Mucosa of rectum (tissue), 2 donors: Measurements from ENCODE around the gene RAD1.
"Not testable (repeated sequence)": the region's sequence is repeated elsewhere in the genome, so short reads cannot be mapped to it uniquely, and the experiment has no call there.

Experiments used
- H3K27ac ChIP-seq, 2 donors: one replicate each; pipeline ENCODE4 v1.7.0; 2013; ENCODE audit warnings: inconsistent platforms in 2 of 2, low read depth in 2 of 2, low read length in 2 of 2
- H3K27me3 ChIP-seq, 2 donors: one replicate each; pipeline ENCODE4 v1.7.0; 2013; ENCODE audit warnings: low read length in 2 of 2; ENCODE audit not compliant: control insufficient read depth in 2 of 2, insufficient read depth in 2 of 2
- H3K36me3 ChIP-seq, 2 donors: one replicate each; pipeline ENCODE4 v1.7.0; 2013; ENCODE audit warnings: low read length in 2 of 2; ENCODE audit not compliant: control insufficient read depth in 2 of 2, insufficient read depth in 2 of 2
- H3K4me1 ChIP-seq, 2 donors: one replicate each; pipeline ENCODE4 v1.7.0; 2013; ENCODE audit warnings: low read length in 2 of 2, mild to moderate bottlenecking in 1 of 2; ENCODE audit not compliant: control insufficient read depth in 2 of 2, insufficient read depth in 2 of 2
- H3K4me3 ChIP-seq, 2 donors: one replicate each; pipeline ENCODE4 v1.7.0; 2013; ENCODE audit warnings: low read length in 2 of 2
- H3K9ac ChIP-seq, 2 donors: one replicate each; pipeline ENCODE4 v1.7.0; 2013; ENCODE audit warnings: low read length in 2 of 2, low read depth in 1 of 2, mild to moderate bottlenecking in 1 of 2
- H3K9me3 ChIP-seq, 2 donors: one replicate each; pipeline ENCODE4 v1.7.0; 2013; ENCODE audit warnings: low read length in 2 of 2; ENCODE audit not compliant: control insufficient read depth in 2 of 2
- donor health status: healthy.
- donor health status: Normal muscosa, but diverticular disease.

RAD1 gene

DNA sequence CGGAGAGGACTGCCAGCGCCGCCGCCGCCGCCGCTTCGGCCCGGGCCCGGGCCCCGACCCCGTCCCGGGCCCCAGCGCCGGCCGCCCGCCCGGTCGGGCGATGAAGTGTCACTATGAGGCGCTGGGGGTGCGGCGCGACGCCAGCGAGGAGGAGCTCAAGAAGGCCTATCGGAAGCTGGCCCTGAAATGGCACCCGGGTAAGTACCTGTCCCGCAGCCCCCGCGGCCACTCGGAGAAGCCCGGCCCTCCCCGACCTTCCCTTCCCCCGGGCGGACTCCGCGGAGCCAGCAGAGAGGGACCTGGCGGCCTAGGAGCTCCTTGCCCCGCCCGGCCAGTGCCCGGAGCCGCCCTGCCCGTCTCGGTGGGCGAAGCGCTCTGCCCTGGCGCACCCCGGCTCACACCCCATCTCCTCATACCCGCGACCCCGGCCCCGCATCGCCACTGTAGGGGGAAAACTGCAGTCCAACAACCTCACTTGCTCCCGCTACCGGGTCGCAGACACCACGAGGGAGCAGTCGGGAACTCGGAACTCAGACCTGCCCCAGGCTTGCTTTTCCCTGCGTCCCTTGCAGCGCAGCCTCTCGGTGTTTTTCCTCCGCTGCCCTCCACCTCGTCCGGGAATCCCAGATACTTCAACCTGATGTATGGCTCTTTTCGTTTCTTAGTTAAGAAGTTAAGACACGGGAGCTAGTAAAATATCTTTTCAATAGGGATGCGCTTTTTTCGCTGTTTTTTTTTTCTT, 14.6 kb upstream of the RAD1 start:
- peak overlapping the region; percentile 92 to 98 for H3K4me3 ChIP-seq
- no peaks in the 10 kb centered on the region for H3K9me3 ChIP-seq
- no peaks in the 10 kb centered on the region for H3K27me3 ChIP-seq
- peak overlapping the region; percentile 94 to 97 for H3K9ac ChIP-seq
- peak overlapping the region; percentile 97 for H3K27ac ChIP-seq
- H3K4me1 ChIP-seq = peaks cover 6 to 8% of the 10 kb centered on the region in 2 donors
- H3K36me3 ChIP-seq = peaks cover 8 to 16% of the 10 kb centered on the region in 2 donors

DNA sequence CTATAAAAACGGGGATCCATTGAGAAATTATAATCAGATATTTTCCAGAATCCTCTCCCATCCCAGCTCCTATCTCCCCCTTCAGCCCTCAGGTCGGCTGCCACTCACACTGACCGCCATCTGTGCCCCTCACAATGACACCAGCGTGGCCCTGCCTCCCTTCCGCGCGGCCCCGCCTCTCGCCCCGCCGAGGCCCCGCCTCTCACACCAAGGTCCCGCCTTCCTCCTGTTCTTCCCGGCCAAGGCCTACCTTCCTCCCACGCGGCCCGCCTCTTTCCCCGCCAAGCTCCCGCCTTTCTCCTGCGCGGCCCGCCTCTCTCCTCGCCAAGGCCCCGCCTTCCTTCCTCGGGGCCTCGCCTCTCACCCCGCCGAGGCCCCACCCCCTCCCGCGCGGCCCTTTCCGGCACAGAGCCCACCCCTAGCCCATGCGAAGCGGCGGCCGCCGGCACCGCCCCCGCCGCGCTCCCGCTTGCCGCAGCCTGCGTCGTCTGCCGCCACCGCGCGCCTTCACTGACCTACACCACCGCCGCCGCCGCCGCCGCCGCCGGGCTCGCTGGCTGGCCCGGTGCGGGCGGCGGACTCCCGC, 13.9 kb upstream of the RAD1 start, which contains the start of gene DNAJC21:
TSS of gene DNAJC21 (plus strand) at position 426 of the 586 bp plus-strand sequence. CDS start 261 bp downstream, outside the sequence.
- Histone ChIP-seq H3K27me3 (no peaks in the 10 kb centered on the region), H3K27ac (peak within 1 kb of the TSS; percentile 97), H3K9me3 (no peaks in the 10 kb centered on the region), H3K9ac (peak within 1 kb of the TSS; percentile 94 to 97), H3K4me3 (peak within 1 kb of the TSS; percentile 92 to 98), H3K36me3 (peaks cover 12 to 18% of the 10 kb centered on the region in 2 donors), H3K4me1 (peaks cover 6 to 8% of the 10 kb centered on the region in 2 donors)

DNA sequence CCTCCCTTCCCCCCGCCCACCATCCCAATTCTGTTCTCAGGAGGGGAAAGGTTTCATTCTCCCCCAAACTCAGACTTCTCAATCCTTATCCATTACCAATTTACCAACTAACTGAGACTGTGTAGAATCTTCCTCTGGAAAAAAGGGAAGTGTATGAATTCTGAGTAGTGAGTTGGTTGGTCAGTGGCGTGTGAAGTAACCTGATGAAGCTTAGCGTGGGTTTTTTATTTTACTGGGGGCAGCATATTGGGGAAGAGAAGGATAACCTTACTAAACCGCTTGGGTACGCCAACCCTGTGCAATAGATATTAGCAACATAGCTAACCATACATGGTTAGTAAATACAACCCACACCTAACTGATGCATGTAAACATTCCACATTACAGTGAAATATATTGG, 13.0 kb upstream of the RAD1 start:
- peaks cover 6 to 8% of the 10 kb centered on the region in 2 donors for H3K4me1 ChIP-seq
- peaks cover 21 to 27% of the 10 kb centered on the region in 2 donors for H3K36me3 ChIP-seq
- no peaks in the 10 kb centered on the region for H3K27me3 ChIP-seq
- no peak overlapping the region for H3K9ac ChIP-seq
- no peak overlapping the region for H3K27ac ChIP-seq
- peak overlapping the region in 1 of 2 donors; percentile 67 for H3K4me3 ChIP-seq
- H3K9me3 ChIP-seq = no peaks in the 10 kb centered on the region

DNA sequence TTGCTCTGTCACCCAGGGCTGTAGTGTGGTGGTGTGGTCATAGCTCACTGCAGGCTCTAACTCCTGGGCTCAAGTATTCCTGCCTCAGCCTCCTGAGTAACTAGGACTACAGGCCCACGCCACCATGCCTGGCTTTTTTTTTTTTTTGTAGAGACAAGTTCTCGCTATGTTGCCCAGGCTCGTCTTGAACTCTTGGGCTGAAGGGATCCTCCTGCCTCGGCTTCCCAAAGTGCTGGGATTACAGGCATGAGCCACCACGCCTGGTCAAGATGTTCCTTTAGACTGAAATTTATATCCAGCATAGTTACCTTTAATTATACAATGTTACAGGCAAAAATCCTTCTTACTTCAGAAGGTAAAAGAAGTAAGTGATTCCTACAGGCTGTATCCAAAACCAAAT, 12.5 kb upstream of the RAD1 start:
- H3K9me3 ChIP-seq = no peaks in the 10 kb centered on the region
- H3K4me3 ChIP-seq = no peak overlapping the region
- no peak overlapping the region for H3K9ac ChIP-seq
- no peak overlapping the region for H3K27ac ChIP-seq
- H3K27me3 ChIP-seq = no peaks in the 10 kb centered on the region
- H3K36me3 ChIP-seq = peaks cover 25 to 28% of the 10 kb centered on the region in 2 donors
- H3K4me1 ChIP-seq = peaks cover 6 to 8% of the 10 kb centered on the region in 2 donors

DNA sequence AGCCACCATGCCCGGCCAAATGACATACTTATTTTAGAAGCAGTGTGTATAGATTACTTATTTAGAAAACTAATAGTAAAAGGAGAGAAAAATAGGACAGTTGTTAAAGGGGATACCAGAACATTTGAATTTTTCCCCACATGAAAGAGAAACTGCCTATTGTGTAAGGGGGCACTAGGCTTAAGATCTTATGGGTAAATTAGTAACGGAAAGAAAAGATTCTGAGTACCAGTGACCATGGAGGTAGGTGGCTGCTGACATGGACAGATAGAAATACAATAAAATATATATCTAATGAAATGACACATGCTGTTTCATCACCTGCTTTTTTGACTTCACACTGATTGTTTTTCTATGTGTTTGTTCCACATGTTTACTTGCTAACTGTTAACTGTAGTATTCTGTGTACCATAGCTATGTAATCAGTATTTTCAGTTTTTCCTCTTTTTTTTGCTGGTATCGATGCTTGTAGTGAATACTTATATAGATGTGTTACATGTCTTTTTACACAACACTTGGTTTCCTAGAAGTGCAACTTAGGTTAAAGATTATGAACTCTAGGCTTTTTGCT, 11.1 kb upstream of the RAD1 start:
- H3K27ac ChIP-seq = no peak overlapping the region
- H3K36me3 ChIP-seq = peaks cover 30 to 34% of the 10 kb centered on the region in 2 donors

DNA sequence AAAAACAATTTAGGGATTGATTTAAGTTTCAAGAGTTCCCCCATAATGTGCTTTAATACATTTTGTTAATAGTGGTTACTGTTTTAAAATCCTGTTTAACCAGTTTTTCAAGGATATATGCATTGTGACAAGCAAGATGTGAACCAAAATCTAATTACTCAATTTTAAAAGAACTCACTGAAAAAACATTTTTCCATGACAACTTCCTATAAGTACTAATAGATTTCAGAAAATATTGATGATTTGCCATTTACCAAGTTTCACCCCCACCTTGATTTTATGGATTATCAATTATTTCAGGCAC, 9.1 kb upstream of the RAD1 start:
- H3K9me3 ChIP-seq = no peaks in the 10 kb centered on the region
- H3K4me3 ChIP-seq = no peak overlapping the region
- no peak overlapping the region for H3K9ac ChIP-seq
- H3K4me1 ChIP-seq = no peaks in the 10 kb centered on the region
- H3K27me3 ChIP-seq = no peaks in the 10 kb centered on the region
- H3K27ac ChIP-seq = no peak overlapping the region
- peaks cover 33 to 42% of the 10 kb centered on the region in 2 donors for H3K36me3 ChIP-seq

More for the DNA sequence above, 11.1 kb upstream of the RAD1 start:
- no peaks in the 10 kb centered on the region for H3K27me3 ChIP-seq
- no peak overlapping the region for H3K4me3 ChIP-seq
- no peak overlapping the region for H3K9ac ChIP-seq
- H3K9me3 ChIP-seq = no peaks in the 10 kb centered on the region
- H3K4me1 ChIP-seq = peaks cover 6 to 8% of the 10 kb centered on the region in 2 donors

DNA sequence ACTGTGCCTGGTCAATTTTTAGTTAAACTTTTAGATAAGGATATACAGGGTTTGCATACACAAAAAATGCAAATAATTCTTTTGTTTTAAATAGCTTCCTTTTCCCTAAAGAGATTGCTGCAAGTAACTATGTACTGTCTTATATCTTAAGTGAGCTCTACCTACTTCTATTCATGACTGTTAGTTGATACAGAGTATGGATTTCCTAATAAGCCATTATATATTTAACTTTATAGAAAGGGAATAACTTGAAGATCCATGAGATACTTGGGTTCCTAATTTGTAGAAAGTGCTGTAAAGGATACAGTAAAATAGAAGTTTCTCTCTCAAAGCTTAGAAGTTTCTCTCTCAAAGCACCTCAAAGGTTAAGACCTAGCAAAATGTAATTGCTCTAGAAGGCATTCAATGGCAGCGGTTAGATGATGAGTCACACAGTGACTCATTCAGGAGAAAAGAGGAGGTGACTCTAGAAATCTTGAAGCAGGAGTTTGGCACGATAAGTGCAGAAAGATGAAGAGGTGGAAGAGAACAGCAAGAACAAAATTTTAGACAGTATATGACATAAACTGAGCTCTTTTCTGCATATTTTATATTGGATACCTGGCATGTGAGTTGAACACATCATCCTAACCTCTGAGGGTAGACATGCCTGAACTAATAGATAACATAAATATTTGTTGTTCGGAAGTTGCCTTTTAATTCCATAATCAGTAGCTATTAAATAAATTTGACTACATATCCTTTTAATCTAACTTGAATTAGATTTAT, 8.6 kb upstream of the RAD1 start:
- Histone ChIP-seq H3K9ac (no peak overlapping the region), H3K36me3 (peaks cover 34 to 42% of the 10 kb centered on the region in 2 donors), H3K9me3 (no peaks in the 10 kb centered on the region), H3K4me1 (no peaks in the 10 kb centered on the region), H3K27me3 (no peaks in the 10 kb centered on the region), H3K27ac (no peak overlapping the region), H3K4me3 (no peak overlapping the region)

DNA sequence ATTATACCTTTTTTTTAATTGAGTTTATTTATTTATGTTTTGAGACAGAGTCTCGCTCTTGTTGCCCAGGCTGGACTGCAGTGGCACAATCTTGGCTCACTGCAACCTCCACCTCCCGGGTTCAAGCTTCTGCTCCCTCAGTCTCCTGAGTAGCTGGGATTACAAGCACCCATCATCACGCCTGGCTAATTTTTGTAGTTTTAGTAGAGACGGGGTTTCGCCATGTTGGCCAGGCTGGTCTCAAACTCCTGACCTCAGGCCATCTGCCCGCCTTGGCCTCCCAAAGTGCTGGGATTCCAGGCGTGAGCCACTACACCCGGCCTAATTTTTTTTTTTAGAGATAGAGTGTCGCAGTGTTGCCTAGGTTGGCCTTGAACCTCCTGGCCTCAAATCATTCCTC, 8.0 kb upstream of the RAD1 start:
- H3K9me3 ChIP-seq, H3K4me3 ChIP-seq, H3K27ac ChIP-seq, H3K27me3 ChIP-seq, H3K9ac ChIP-seq, H3K4me1 ChIP-seq: not testable (repeated sequence)
- H3K36me3 ChIP-seq = peaks cover 34 to 42% of the 10 kb centered on the region in 2 donors

DNA sequence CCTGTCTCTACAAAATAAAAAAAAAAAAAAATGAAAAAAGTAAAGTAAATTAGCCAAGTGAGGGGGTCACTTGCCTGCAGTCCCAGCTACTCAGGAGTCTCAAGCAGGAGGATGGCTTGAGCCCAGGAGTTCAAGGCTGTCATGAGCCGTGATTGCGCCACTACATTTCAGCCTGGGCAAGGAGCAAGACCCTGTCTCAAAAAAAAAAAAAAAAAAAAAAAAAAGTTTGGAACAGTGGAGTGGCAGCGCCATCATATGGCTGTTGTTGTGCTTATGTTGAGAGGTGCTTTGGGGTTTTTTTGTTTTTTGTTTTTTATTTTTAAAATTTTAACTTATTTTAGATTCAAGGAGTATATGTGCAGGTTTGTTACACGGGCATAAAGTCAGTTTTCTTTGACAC, 3.8 kb upstream of the RAD1 start:
- Histone ChIP-seq H3K4me1 (peaks cover 16 to 18% of the 10 kb centered on the region in 2 donors), H3K36me3 (peaks cover 16 to 29% of the 10 kb centered on the region in 2 donors)

DNA sequence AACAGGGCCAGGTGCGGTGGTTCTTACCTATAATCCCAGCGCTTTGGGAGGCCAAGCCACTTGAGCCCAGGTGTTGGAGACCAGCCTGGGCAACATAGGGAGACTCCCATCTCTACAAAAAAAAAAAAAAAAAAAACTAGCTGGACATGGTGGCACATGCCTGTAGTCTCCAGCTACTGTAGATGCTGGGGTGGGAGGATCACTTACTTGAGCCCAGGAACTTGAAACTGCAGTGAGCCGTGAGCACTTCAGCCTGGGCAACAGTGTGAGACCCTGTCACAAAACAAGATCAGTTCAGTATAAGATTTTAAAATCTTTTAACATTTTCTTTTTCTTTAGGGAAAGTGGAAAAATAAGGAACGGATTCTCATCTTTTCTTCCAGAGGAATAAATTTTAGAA, 2.7 kb upstream of the RAD1 start:
- no peak overlapping the region for H3K27ac ChIP-seq
- H3K9ac ChIP-seq = no peak overlapping the region
- no peaks in the 10 kb centered on the region for H3K27me3 ChIP-seq
- no peaks in the 10 kb centered on the region for H3K9me3 ChIP-seq
- peaks cover 7 to 19% of the 10 kb centered on the region in 2 donors for H3K36me3 ChIP-seq
- H3K4me1 ChIP-seq = peaks cover 17 to 24% of the 10 kb centered on the region in 2 donors
- no peak overlapping the region for H3K4me3 ChIP-seq

More for the DNA sequence above, 3.8 kb upstream of the RAD1 start:
- Histone ChIP-seq H3K27me3 (no peaks in the 10 kb centered on the region), H3K27ac (no peak overlapping the region), H3K4me3 (no peak overlapping the region), H3K9ac (no peak overlapping the region), H3K9me3 (no peaks in the 10 kb centered on the region)
